HT-29 (cell line): ENCODE results near the gene GJE1. TPM values are rescaled to one million over a fixed set of nuclear protein-coding genes. Genes with fewer than 3 reads are reported as not detected.
"Not testable (repeated sequence)": the region's sequence is repeated elsewhere in the genome, so short reads cannot be mapped to it uniquely, and the experiment has no call there.

Experiments
- DNase-seq: peaks from one replicate; pipeline ENCODE4 v3.0.0-alpha.2; 2015; ENCODE audit warnings: low spot score
- total RNA-seq: library from RNA; depleted of rRNA; stranded (reverse); fragments of >200 nt; shearing (Covaris generic); gene quantifications from 2 replicates; pipeline ENCODE4 v1.2.3, GENCODE V29; 2014; rRNA removed

The GJE1 gene
- not detected in 2 replicates for total RNA-seq

- DNase-seq = no peak
Measured at GRCh38 chr6:142132625-142133024, at the start of gene GJE1. GJE1 (plus strand) TSS chr6:142132925; CDS start chr6:142133159, 234 bp downstream.

- DNase-seq = no peak
Measured at GRCh38 chr6:142087950-142088857, 44.5 kb upstream of the GJE1 start.

GRCh38 chr6:142088858-142089216 is 43.9 kb upstream of the GJE1 start:
- DNase-seq = no peak

- not testable (repeated sequence) for DNase-seq
Measured at GRCh38 chr6:142104820-142105219, 27.9 kb upstream of the GJE1 start.

- DNase-seq = not testable (repeated sequence)
Measured at GRCh38 chr6:142110820-142111219, 21.9 kb upstream of the GJE1 start.

- peak; percentile 84 for DNase-seq
Measured at GRCh38 chr6:142112451-142113061, 20.2 kb upstream of the GJE1 start.

GRCh38 chr6:142117366-142117765 is 15.4 kb upstream of the GJE1 start:
- DNase-seq = no peak

- no peak for DNase-seq
Measured at GRCh38 chr6:142118328-142118727, 14.4 kb upstream of the GJE1 start.

- no peak for DNase-seq
Measured at GRCh38 chr6:142118925-142119324, 13.8 kb upstream of the GJE1 start.

- DNase-seq = no peak
Measured at GRCh38 chr6:142121342-142121741, 11.4 kb upstream of the GJE1 start.

- DNase-seq = no peak
Measured at GRCh38 chr6:142130814-142131213, 1.9 kb upstream of the GJE1 start.

GRCh38 chr6:142138876-142139275 is 6.2 kb downstream of the GJE1 start:
- DNase-seq = no peak

- not testable (repeated sequence) for DNase-seq
Measured at GRCh38 chr6:142141531-142141930, 8.8 kb downstream of the GJE1 start.

- peak; percentile 97 for DNase-seq
Measured at GRCh38 chr6:142146828-142147662, 14.3 kb downstream of the GJE1 start, which contains the start of the genes NMBR and VTA1. NMBR (minus strand) TSS chr6:142147122; CDS start chr6:142088658, 58,464 bp downstream. VTA1 (plus strand) TSS chr6:142147263; CDS start chr6:142147288, 25 bp downstream.

- no peak for DNase-seq
Measured at GRCh38 chr6:142152746-142153145, 20.0 kb downstream of the GJE1 start.

- no peak for DNase-seq
Measured at GRCh38 chr6:142153196-142153595, 20.5 kb downstream of the GJE1 start.

GRCh38 chr6:142154336-142154735 is 21.6 kb downstream of the GJE1 start:
- DNase-seq = no peak

- DNase-seq = no peak
Measured at GRCh38 chr6:142155091-142155490, 22.4 kb downstream of the GJE1 start.

- DNase-seq = peak; percentile 43
Measured at GRCh38 chr6:142155895-142156757, 23.4 kb downstream of the GJE1 start.

GRCh38 chr6:142156758-142157068 is 24.0 kb downstream of the GJE1 start:
- DNase-seq = not testable (repeated sequence)

GRCh38 chr6:142162780-142163179 is 30.1 kb downstream of the GJE1 start:
- DNase-seq = no peak
